Stimulated activated CD4-positive, alpha-beta T cell treated with anti-CD3 and anti-CD28 coated beads, Interleukin-4, amount 100 ng/mL, for 48 hours (primary cell): ENCODE results near the gene STAMBP.

Experiments used
- DNase-seq, 2 donors: peaks; one replicate each; pipeline ENCODE4 v3.0.0-alpha.2; 2020; ENCODE audit warnings: low read depth in 2 of 2

The STAMBP gene

GRCh38 chr2:73906847-73907505, 78.2 kb downstream of the STAMBP start:
- no peak for DNase-seq

DNA sequence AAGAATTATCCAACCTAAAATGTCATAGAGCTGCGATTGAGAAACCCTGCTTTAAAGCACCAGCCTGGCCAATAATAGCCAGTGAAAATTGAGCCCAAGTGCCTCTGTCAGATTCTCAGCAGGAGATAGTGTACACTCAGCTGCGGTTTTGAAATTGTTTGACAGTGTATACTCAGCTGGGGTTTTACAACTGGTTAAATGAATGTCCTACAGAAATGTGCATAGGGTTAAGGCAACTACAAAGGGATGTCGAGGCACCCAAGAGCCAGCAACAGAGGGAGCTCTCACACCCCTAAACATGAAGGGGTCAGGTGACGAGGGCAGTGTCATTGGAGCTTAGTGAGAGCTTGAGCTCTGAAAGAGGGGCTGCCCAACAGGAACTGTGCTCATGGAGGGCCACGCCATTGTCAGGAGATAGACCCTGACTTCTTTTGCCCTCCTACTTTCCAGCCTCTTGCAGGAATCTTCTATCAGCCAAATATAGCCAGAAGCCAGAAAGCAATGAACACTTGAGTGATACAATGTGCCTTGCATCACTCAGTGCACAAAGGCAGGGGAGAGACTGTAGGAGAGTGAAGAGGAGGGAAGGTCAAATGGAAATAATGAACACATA, 79.2 kb downstream of the STAMBP start:
- DNase-seq: peak in 1 of 2 donors; percentile 28

DNA sequence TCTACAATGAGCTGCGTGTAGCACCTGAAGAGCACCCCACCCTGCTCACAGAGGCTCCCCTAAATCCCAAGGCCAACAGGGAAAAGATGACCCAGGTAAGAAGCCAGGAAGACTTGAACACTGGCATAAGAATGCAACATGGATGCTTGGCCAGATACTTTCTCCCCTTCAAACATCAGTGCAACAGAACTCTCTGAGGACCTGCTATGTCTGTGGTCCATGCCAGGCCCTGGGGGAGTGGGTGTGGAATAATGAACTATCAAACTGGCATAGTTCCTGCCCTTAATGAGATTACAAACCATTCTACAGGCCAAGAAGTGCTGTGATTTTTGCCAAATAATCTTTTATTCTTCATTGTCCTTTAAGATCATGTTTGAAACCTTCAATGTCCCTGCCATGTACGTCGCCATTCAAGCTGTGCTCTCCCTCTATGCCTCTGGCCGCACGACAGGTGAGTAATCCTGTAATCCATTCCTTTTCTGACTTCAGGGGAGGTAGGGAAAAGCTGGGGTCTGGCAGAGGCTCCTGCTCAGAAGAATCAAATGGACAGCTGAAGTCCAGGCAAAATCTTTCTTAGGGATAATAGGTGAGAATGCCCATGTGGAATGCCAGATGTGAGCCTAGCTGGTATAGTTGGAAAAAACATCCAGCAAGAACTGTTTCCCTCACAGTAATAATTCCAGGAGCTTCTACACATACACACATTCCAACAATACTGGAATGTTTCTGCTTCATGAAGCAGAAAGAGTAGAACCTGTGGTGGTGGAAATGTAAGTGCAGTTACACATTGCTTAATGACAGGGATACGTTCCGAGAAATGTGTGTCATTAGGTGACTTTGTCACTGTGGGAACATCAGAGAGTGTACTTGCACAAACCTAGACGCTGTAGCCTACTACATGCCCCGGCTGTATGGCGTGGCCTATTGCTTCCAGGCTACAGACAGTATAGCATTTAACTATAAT, 80.2 kb downstream of the STAMBP start:
- no peak for DNase-seq

DNA sequence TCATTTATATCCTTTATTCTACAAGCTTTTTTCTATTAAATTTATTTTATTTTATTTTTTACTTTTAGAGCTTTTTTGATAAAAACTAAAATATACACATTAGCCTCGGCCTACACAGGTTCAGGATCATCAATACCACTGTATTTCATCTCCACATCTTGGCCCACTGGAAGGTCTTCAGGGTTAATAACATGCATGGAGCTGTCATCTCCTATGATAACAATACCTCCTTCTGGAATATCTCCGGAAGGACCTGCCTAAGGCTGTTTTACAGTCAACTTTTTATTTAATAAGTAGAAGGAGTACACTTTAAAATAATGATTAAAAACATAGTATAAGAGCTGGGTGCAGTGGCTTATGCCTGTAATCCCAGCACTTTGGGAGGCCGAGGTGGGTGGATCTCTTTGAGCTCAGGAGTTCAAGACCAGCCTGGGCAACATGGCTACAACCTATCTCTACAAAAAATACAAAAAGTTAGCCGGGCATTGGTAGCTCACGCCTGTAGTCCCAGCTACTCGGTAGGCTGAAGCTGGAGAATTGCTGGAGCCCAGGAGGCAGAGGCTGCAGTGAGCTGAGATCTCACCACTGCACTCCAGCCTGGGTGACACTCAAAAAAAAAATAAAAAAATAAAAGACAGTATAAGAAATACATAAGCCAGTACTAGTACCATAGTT, 82.2 kb downstream of the STAMBP start:
- no peak for DNase-seq

- no peak for DNase-seq
Observed at GRCh38 chr2:73911548-73912208, 82.9 kb downstream of the STAMBP start.

DNA sequence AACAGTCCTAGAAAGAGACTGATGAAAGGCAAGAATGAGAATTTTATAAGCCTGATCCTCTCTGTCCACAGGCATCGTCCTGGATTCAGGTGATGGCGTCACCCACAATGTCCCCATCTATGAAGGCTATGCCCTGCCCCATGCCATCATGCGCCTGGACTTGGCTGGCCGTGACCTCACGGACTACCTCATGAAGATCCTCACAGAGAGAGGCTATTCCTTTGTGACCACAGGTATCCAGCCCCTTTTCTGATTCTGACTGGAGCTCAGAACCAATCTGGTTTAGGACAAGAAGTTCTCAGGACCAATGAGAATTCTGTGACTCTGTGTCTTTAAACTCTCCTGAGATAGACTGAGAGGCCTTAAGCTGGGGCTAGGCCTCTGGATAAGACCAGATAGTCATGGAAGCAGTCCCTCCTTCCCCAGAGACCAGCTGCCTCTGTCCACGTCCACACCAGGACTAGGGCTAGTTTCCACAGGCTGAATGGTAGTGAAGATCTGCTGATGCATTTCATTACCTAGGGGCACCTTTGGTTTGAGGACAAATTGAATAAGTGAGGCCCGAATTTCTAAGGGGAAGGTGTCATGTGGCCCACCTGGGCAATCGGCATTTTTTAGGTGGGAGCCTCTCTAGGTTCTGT, 84.8 kb downstream of the STAMBP start:
- no peak for DNase-seq

- no peak for DNase-seq
Observed at GRCh38 chr2:73914667-73915066, 85.9 kb downstream of the STAMBP start.

DNA sequence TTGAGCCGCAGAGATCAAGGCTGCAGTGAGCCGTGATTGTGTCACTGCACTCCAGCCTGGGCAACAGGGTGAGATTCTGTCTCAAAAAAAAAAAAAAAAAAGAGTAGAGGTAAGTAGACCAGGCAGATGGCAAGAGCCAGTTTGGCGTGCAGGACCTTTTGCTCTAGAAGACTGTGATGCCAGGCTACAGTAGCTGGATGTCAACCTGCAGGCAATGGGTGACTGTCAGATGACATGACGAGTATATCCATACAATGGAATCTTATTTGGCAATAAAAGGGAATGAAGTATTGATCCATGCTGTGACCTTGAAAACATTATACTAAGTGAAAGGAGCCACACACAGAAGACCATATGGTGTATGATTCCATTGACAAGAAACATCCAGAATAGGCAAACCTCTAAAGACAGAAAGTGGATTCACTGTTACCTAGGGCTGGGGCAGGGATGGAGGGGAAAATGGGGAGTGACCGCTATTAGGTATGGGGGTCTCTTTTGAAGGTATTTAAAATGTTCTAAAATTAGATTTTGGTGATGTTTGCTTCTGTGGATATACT, 86.8 kb downstream of the STAMBP start:
- DNase-seq: no peak

- no peak for DNase-seq
Observed at GRCh38 chr2:73916666-73917065, 87.9 kb downstream of the STAMBP start.

DNA sequence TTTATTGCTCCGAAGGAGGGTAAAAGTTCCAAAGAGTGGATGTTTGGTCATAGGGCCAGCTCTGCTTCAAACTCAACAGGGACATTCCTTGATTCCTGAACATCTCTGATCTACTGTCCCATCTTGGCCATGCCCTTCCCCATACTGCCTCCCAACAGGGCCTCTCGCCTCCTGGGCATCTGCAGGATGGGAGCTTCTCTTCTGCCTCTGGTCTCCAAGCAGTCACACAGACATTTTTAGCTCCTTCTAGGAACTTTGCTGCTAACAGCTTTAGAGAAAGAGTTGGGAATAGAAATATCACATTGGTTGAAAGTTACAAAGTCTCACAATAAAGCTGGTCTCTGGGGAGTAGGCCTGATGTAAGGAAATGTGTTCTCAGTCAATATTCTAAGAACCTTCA, 88.5 kb downstream of the STAMBP start:
- DNase-seq: no peak

DNA sequence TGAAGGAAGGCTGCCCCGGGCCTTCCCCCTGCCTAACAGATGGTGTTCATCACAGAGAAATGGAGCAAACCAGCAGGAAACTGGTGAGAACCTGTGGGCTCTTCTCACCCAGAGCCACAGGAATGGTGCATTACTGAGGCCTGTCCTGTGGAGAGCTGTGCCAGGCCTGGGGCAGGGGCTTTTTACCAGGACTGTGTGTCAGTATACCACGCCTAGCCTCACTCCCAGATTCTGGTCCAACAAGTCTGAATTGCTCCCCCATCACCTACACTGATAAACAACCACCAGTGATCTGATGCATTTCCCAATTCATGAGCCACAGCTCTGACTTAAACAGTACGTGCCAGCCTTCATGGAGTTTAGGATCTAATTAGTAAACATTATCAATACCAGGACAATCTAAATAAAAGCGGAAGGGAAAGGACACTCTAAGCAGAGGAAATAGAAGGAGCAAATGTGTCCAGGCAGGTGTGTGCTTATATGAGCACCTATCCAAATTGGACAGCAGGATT, 89.0 kb downstream of the STAMBP start:
- no peak for DNase-seq

- no peak for DNase-seq
Observed at GRCh38 chr2:73918856-73919255, 90.1 kb downstream of the STAMBP start.

- no peak for DNase-seq
Observed at GRCh38 chr2:73919596-73920228, 91.0 kb downstream of the STAMBP start.

- peak in 1 of 2 donors; percentile 47 for DNase-seq
Observed at GRCh38 chr2:73920577-73921545, 92.1 kb downstream of the STAMBP start.

GRCh38 chr2:73921581-73921980, 92.8 kb downstream of the STAMBP start:
- DNase-seq: no peak

DNA sequence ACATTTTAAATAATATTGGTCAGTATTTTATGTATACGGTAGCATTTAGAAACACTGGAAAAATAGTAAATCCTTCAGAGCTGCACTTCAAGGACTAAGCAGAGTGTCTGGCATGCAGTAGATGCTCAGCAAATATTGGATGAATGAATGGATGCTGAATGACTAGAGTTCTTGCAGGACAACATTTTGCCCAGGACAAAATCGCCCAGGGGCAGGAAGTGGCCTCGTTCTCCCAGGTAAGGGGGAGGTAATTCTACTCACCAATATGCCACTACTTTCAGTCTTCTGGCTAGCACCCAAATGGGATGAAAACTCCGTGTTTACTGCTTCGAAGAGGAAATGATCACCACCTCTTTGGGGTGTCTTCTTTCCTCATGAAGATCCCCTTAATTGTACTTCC, 93.9 kb downstream of the STAMBP start:
- DNase-seq: no peak
